Fibroblast of lung (primary cell): Measurements from ENCODE around the gene DSP.

Source experiments
- EZH2 ChIP-seq: IDR thresholded peaks from 2 replicates; pipeline ENCODE4 v1.5.1; 2012; ENCODE audit warnings: low read length, control low read depth, mild to moderate bottlenecking; ENCODE audit errors: missing control alignments
- TF ChIP-seq, protein P1 (sequence below), 2 donors: IDR thresholded peaks in 1 of 2; conservative IDR thresholded peaks in 1 of 2; 1 replicate in 1 of 2; 2 replicates in 1 of 2; pipeline ENCODE4 v1.5.1; 2011 to 2012; ENCODE audit warnings: low read length in 2 of 2, control low read depth in 1 of 2, inconsistent platforms in 1 of 2, low read depth in 1 of 2, mild to moderate bottlenecking in 1 of 2

DNA sequence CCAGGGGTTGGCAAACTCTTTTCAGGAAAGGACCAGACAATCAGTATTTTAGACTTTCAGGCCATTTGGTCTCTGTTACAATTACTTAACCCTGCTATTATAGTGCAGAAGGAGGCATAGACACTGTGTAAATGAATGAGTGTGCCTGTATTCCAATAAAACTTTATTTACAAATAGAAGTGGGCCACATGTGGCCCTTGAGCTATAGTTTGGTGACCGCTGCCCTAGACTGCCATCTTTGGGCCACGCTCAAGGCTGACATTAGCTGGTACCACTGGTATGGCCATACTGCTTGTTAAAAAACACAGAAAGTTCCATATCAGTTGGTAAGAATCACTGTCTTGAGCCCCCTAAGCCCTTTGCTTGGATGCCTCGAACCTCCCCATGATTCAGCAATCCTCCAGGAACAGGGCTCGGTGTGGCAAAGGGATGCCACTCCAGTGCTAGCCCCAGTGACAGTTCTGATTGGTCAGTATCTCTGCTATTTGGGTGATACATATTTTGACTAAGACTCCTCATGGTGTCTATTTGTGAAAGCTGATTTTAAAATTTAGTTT lies 25.2 kb downstream of the DSP start:
- TF ChIP-seq, protein P1, sequence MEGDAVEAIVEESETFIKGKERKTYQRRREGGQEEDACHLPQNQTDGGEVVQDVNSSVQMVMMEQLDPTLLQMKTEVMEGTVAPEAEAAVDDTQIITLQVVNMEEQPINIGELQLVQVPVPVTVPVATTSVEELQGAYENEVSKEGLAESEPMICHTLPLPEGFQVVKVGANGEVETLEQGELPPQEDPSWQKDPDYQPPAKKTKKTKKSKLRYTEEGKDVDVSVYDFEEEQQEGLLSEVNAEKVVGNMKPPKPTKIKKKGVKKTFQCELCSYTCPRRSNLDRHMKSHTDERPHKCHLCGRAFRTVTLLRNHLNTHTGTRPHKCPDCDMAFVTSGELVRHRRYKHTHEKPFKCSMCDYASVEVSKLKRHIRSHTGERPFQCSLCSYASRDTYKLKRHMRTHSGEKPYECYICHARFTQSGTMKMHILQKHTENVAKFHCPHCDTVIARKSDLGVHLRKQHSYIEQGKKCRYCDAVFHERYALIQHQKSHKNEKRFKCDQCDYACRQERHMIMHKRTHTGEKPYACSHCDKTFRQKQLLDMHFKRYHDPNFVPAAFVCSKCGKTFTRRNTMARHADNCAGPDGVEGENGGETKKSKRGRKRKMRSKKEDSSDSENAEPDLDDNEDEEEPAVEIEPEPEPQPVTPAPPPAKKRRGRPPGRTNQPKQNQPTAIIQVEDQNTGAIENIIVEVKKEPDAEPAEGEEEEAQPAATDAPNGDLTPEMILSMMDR (conservative IDR thresholded peaks at IDR 0.05 in 1 of 2, IDR thresholded peaks at IDR 0.05 in 1 of 2; ENCODE audit: low read depth in 1 of 2, low read length in 2 of 2) = no peak
- no peak for TF ChIP-seq EZH2
